T-helper 1 cell treated with Interleukin-12 subunit alpha and Interleukin-12 subunit beta and Interleukin-4 antibody, amounts not matched to agents 30 ng/mL and 1 ng/mL, for 36 hours (primary cell): ENCODE results near the gene TPPP. TPM values are rescaled to one million over a fixed set of nuclear protein-coding genes. Genes with fewer than 3 reads are reported as not detected.
"Not testable (repeated sequence)": the region's sequence is repeated elsewhere in the genome, so short reads cannot be mapped to it uniquely, and the experiment has no call there.

Source experiments
- intact Hi-C: fragments of 100-400 bp; cut with micrococcal nuclease; formaldehyde crosslinking; loops from one replicate; pipeline ENCODE4 v1.15.1; 2024
- total RNA-seq: library from RNA; stranded (reverse); gene quantifications from 2 replicates; pipeline ENCODE4 v1.2.3, GENCODE V29; 2022

TPPP gene
- total RNA-seq, 1 donor from 2014 or later: 0.02 TPM

DNA sequence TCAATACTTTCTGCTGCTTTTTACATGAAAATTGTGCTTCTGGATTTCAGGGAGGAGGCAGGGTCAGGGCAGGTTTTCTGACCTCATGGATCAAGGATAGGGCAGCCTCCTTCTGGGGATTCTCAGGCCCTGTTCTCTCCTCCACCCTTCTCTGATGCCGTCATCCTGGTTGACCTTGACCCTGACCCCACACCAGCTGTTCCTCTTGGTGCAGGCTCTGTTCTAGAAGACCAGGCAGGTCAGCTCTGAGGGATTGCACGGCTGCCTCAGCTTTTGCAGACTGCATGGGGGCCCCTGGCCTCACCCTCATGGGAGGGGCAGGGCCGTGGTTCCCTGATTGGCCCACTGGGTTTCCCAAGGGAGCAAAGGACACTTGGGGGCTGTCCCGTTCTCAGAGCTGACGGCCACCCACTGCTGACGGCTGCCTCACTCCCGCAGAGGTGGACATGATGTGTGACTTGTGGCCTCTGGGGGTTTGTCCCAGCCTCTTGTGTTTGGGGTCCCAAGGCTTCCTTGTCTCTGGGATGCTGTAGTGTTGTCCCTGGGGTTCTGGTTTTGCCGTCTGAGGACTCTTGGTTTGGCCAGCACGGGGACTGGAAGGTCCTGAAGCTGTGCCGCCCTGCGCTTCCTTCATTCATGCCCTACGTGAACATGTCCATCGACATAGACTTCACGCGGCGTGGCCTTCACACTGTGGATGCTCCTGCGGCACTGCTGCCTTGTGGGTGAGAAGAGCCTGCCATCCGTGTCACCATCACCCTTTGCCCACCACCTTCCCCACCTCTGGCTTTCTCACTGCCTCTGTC, 46.6 kb downstream of the TPPP start:
- intact Hi-C loops: no loop called here

DNA sequence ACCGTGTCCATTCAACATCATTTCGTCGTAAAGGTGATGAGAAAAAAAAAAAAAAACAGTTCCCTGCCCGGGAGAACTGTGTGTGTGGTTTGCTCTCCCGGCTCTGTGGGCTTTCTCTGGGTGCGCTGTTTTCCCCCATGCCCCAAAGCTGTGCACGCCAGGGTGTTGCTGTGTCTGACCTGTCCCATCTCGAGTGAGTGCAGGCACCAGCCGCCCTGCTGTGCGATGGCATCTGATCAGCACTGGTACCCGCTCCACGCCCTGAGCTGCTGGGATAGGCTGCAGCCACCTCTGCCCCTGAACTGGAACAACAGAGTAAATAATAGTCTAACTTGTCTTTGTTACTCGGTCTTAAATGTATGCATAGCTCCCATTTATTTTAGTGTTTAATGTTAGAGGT, 47.7 kb downstream of the TPPP start:
- intact Hi-C loops: no loop called here

DNA sequence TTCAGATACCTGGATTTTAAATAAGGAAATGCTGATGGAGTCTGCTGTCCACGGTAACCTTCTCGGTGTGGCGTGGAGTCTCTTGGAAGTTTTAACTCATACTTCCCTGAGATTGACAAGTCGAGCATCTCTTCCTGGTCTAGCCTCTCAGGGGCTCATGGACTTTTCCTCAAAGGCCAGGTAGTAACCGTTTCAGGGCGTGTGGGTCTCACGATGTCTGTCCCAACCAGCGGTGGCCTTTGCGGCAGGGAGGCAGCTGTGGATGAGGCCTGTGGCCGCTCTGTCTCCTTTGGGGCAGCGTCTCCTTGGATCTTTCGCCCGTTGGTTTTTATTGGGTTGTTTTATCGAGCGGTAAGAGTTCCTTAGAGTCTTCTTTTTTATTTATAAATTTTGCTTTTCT, 48.2 kb downstream of the TPPP start:
- intact Hi-C loops: no loop called here

DNA sequence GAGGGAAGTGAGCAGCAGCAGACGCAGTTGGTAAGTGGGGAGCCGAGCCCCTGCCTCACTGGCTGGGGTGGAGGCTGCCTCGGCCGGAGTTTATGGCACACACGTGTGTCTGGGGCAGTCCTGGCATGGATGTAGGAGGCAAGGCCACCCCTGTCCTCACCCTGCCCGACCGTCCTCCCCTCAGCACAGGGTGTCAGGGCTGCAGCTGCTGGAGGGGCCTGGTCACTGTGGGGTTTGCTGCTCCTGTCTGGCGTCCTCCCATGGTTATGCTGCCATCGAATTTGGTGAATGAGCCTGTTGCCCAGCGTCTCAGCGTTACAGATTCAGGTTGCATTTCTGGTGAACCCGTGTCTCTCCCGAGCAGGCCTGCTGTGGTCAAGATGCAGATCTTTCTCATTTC, 48.6 kb downstream of the TPPP start:
- intact Hi-C loops: no loop called here

DNA sequence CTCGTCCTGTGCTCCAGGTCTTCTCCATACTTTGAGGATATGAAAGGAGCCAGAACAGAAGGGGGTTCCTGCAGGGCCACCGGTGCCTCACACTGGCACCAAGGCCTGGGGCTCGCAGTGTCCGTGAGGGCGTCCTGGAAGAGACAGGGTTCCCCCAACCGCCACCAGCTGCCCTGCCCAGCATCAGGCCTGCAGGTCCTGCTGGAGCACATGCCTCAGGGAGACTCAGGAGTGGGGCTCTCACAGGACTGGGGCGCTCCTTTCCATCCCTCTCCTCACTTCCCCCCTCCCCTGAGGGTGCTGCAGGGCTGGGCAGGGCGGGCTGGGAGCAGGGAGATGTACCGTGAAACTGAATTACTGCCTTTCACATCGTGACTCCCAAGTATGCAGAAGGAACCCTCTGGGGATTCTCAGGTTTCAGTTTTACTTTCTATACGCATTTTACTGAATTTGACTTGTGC, 49.3 kb downstream of the TPPP start:
- intact Hi-C loops: no loop called here

DNA sequence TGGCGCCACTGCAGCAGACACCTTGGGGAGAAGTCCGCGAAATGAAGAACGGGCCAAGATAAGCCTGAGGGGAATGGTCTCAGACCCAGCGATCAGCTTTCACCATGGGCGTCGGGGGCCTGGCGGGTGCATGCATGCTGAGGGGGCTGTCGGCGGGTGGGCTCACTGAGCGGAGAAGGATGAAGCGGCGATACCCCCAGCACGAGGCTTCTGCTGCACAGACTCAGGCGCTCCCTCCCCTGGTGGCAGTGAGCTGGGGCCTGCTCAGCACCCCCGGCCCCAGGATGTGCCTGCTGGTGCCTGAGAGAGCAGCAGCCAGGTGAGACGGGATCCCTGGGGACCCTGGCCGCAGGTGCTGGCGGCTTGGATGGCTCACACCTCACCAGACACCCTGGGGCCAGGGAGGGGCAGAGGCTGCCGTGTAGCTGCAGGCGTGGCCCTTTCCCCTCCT, 49.8 kb downstream of the TPPP start:
- intact Hi-C loops: no loop called here

DNA sequence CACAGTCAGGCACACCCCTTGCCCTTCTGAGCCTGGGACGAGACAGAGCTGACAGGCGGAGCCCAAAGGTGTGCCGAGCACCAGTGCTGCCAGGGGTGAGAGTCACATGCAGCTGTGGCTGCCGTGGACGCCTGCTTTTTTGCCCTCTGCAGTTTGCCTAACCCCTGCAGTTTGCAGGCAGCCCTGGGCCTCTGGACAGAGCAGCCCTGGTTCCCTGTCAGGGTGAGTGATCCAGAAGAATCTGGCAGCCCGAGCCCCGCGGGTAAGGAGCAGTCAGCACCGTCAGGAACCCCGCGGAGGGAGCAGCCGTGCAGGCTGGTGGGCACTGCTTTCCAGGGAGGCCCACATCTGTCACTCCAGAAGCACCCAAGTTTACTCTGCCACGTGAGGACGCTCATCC, 50.7 kb downstream of the TPPP start:
- intact Hi-C loops: no loop called here

DNA sequence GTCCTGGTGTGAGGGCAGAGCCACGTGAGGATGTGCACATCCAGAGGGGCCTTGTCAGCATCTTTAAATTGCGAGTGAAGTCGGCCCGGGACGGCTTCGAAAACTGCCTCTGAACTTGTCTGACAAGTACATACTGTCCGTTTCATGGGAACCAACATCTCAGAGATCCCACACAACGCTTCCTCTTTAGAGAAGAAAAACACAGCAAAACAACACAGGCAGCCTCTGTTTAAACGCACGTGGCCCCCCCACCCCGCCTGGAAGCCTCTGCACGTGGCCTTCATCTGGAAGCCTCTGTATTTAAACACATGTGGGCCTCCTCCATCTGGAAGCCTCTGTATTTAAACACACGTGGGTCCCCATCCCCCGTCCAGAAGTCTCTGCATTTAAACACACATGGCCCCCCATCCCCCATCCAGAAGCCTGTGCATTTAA, 51.8 kb downstream of the TPPP start:
- intact Hi-C loops: no loop called here

DNA sequence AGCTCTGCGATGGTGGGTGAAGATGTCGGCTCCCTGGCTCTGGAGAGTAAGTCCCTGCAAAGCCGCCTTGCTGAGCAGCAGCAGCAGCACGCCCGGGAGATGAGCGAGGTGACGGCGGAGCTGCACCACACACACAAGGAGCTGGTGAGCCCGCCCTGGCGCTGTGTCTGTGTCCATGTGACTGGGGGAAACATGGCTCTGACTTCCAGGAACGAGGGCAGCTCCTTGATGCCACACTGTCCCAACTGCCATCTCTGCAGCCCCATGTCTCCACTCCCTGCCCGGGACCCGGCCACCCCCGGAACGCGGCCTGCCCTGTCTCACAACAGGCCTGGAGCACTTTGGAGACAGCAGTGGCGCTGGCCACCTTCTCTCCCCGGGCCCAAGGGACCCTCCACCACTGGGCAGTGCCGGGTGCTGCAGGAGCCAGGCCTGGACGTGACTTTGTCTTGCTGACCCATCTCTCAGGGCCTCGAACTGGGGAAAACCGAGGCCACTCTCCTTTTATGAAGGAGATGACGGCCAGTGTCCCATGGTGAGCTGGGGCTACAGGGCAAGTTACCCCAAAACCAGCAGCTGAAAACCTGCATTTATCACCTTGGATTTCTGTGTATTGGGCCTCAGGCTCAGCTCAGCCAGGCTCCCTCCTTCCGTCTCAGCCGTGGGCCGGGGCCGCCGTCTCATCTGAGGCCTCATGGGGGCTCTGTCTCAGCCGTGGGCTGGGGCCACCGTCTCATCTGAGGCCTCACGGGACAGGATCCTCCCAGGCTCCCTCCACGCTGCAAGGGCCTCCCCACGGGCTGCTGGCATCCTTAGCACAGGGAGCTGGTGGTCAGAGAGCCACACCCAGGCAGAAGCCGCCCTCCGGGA, 52.5 kb downstream of the TPPP start:
- intact Hi-C loops: no loop called here

DNA sequence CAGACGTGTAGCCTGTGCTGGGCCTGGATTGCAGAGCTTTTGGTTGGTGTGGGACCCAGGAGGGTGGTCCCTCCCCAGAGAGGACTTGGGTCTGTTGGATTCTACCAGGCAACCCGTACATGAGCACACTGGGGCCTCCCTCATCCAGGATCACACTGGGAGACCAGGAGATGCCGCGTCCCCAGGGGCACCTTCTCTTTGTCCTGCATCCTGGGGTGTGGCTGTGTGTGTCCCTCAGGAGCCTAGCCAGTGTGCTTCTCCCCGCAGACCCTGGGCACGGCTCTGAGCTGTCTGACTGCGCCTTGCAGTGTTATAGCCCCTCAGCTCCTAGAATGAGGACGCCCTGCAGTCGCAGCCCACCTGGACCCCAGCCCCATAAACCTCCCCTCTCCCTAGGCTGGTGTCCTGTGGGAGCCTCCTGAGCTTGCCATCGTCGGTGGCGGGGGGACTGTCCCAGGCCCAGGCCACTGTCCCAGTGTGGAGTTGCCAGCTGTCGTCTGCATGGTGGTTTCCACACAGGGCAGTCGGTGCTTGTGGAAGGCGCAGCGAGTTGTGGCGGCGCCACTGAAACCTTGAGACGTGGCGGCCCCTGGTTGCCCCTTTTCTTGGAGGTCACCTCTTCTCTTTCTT, 53.5 kb downstream of the TPPP start:
- intact Hi-C loops: no loop called here

DNA sequence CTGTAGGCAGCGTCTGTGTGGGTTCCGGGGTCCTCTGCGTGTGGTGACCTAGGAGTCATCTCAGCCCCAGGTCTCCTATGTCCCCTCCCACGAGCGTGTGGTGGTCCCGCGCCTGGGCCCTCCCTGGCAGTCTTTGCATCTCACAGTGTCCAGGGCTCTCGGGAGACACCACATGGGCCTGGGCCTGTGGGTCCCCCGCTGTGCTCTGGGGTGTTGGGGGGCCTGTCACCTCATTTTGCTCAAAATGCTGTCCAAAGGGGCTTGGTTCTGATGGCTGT, 54.0 kb downstream of the TPPP start:
- intact Hi-C loops: no loop called here

DNA sequence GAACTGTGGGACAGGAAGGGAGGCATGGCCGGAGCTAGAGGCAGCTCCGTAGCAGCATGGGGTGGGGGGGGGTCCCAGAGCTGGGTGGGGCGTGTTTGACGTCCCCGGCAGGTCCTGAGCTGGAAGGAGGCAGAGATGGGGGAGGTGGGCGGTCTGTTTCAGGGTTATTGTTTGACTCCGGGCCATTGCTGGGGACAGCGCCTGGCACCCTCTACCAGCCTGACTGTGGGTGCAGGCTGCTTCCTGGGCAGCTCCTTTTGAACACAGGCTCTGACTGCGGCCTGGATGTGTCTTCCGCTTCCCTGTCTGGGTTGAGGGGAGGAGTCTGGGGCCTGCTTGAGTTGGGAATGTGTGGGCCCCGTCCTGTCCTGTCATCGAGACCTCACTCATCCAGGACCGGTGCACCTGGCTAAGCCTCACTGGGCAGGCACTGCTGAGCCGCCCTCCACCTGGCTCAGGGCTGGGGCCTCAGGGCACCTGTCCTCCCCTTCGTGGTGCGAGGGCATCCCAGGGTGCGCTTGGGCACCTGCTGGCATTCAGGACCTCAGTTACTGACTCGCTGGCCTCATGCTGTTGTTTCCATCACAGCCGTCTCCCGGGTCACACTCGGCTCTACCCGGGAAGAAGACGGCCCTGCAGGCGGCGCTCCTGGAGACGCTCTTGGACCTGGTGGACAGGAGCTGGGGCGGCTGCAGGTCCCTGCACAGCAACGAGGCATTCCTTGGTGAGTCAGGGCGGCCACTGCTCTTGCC, 54.5 kb downstream of the TPPP start:
- intact Hi-C loops: no loop called here

DNA sequence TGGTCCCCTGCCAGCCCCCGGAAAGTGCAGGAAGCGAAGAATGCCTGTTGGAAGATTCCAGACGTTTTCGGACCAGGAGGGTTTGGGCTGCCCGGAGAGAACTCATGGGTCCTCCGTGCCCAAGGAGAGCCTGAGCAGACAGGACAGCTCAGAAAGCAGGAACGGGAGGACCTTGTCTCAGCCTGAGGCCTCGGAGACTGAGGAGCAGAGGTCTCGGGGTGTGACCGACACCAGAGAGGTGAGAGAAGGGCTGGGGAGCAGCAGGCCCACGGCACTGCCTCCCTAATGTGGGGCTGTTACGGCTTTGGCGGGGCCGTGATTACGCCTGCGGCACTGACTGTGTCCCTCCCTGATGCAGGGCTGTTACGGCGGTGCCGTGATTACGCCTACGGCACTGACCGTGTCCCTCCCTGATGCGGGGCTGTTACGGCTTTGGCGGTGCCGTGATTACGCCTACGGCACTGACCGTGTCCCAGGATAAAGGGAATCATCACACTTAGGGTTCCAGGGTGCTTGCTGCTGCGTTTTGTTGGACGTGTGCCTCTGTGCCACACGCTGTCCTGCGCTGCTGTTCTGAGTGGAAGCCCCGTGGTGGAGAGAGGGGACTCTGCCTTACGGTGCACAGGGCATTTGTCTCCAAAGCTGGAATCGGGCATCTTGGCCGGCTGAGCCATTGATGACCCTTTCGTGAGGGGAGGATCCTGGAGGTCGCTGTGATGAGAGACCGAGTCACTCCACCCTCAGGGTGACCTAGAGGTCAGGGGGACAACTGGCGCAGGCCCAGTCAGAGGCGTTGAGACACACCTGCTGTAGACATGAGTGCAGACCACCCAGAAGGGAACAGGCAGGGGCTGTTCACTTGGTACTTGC, 55.3 kb downstream of the TPPP start:
- intact Hi-C loops: no loop called here

DNA sequence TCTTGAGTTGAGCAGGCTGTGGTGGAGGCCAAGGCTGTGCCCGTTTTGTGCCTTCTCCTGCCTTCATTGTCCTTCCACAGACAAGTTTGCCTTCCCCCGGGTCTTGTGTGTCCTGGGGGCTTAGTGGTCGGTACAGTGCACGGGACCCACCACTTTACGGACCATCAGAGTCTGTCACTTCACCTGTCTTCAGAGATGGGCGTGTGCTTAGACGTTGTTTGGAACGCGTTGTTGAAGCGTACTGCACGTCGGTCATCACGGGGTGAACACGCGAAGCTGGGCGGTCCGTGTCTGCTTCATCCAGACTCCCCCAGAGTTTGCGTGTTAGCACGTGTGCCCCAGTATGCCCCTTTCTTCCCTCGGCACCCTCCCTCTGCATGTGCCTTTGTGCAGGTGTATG, 56.2 kb downstream of the TPPP start:
- intact Hi-C loops: no loop called here

DNA sequence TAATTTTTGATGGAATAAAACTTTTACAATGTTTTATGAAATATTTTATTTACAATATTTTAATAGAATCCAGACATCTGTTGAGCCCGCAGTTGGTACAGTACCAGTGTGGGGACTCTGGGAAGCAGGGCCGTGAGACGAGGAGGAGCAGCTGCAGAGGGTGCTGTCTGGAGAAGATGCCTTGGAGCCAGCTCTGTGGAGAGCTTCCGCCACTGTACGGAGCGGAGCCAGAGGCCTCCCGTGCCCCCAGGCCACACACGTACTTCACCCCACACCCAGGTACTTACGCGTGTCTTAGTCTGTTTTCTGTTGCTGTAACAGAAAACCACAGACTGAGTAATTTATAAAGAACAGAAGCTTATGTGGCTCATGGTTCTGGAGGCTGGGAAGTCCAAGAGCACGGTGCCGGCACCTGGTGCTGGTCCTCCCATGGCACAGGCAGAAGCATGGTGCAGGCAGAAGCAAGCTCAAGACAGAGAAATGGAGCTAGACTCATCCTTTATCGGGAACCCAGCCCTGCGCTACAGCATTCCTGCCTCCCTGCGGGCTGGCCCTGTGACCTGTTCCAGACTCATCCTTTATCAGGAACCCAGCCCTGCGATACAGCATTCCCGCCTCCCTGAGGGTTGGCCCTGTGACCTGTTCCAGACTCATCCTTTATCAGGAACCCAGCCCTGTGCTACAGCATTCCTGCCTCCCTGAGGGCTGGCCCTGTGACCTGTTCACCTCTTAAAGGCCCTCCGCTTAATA, 57.7 kb downstream of the TPPP start:
- intact Hi-C loops: no loop called here

DNA sequence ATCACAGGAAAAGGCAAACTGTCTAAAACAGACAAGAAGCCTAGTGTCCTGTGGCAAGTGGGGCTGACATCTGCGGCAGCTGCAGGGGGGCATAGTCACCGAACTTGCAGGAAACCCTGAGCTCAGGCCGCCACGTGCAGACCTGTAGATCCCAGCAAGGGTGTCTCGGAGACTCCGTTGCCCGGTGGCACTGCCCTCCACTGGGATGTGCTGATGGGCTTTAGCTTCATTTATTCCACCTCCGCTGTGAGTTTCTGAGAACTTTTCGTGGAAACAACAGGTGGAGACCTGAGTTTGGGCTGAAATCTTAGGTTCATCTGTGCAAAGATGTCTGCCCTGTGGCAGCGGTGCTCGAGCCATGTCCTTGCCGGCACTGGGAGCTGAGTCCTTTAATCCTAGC, 59.0 kb downstream of the TPPP start:
- intact Hi-C loops: no loop called here

DNA sequence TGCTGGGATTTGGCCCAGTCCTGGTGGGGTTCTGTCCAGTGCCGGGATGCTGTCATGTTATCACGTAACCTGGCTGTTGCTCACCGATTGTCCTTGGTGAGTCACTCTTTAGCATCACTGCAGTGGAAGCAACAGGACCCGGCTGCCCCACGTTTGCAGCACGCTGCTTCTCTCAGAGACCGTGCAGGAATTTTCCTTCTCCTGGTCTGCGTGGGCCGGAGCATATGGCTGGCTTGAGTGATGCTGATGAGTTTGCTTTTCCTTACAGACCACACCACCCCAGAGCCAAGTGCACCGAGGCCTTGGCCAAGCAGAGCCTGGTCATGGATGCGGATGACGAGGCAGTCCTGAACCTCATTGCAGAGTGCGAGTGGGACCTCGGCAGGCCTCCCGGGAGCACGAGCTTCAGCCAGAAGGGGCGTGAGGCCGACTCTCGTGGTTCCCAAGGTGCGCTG, 59.6 kb downstream of the TPPP start:
- intact Hi-C loops: no loop called here

DNA sequence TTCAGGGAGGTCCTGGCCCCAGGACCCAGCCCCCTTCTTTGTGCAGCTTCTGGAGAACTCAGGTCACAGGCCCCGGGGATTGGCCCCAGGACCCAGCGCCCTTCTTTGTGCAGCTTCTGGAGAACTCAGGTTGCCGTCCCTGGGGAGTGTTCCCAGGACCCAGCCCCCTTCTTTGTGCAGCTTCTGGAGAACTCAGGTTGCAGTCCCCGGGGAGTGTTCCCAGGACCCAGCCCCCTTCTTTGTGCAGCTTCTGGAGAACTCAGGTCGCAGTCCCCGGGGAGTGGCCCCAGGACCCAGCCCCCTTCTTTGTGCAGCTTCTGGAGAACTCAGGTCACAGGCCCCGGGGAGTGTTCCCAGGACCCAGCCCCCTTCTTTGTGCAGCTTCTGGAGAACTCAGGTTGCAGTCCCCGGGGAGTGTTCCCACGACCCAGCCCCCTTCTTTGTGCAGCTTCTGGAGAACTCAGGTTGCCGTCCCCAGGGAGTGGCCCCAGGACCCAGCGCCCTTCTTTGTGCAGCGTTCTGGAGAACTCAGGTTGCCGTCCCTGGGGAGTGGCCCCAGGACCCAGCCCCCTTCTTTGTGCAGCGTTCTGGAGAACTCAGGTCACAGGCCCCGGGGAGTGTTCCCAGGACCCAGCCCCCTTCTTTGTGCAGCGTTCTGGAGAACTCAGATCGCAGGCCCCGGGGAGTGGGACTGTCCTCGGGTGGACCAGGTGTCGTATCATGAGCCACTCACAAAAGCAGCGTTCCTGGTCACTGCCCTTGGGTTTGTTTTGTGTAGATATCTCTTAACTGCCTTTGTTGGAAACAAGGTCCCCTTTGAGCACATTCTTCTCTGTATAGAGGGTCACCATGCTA, 64.6 kb downstream of the TPPP start:
- intact Hi-C loops: not testable (repeated sequence)

DNA sequence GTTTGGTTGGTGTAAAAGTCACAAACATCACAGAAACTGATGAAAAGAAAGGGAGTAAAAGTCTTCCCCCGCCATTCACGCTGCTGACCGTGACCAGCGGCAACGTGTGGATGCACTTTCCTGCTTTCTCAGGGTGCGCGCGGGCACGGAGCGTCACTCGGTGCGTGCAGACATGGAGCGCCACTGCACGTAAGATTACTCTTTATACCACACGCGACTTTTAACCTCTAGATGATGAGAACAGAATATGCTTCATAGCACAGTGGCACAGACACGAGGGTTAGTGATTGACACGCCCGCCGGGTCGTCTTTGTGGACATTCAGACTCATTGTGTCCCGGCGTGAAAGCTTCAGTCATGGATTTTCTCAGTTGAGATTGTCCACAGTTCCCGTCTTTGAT, 65.3 kb downstream of the TPPP start:
- intact Hi-C loops: no loop called here
